Measurements from ENCODE around the gene NME9.

NME9 gene

GRCh38 chr3:138347960-138348753 is 18.5 kb upstream of the NME9 start, which contains the start of gene MRAS:
Gene MRAS, plus strand, starts transcription at chr3:138348579. Its CDS starts 24,305 bp downstream, at chr3:138372884.
- peak within 1 kb of the TSS; percentile 54 for H3K4me3 ChIP-seq (ENCODE audit: low read length)
- peak; percentile 3 for TF ChIP-seq CTCF (IDR thresholded peaks at IDR 0.05; ENCODE audit: insufficient read depth, low read depth, low read length, missing control alignments)
- DNase-seq (ENCODE audit: low read depth), result peak; percentile 73

DNA sequence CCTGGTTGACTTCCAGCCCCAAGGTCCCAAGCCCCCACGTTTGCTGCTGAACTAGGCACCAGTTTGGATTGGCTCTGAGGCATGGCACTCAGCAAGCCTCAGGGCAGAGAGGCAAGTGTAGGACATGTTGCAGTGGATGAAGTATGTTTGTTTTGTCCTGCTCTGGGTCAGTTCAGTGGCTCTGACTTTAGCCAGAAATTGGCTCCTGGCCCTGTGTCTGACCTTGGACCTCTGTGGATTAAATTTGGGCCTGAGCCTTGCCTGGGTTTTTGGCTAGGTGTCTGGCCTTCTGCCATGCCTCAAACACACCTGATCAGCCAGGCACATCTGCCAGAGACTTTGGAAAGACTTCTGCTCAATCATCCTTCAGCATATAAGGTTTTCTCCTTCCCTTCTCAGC is 15.1 kb upstream of the NME9 start:
- DNase-seq (ENCODE audit: low read depth), result no peak
- TF ChIP-seq CTCF (IDR thresholded peaks at IDR 0.05; ENCODE audit: insufficient read depth, low read depth, low read length, missing control alignments), result no peak

DNA sequence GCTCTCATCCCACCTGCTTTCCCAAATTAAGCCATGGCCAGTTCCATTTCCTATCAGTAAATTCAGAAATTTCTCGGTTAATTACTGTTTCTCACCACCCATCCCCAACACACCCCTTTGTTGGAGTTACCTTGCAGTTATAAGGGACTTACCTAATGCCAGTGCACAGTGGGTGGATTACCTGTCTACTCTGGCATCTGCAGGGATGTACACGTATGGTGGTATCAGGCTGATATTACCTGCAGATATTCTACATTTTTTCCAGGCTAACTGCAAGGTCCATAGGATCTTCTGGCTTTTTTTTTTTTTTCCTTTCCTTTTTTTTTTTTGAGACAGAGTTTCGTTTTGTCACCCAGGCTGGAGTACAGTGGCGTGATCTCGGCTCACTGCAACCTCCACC is 10.9 kb upstream of the NME9 start:
- DNase-seq (ENCODE audit: low read depth), result no peak
- no peak for TF ChIP-seq CTCF (IDR thresholded peaks at IDR 0.05; ENCODE audit: insufficient read depth, low read depth, low read length, missing control alignments)
- H3K4me3 ChIP-seq (ENCODE audit: low read length), result no peak overlapping the region

More for the DNA sequence above, 15.1 kb upstream of the NME9 start:
- no peak overlapping the region for H3K4me3 ChIP-seq (ENCODE audit: low read length)

DNA sequence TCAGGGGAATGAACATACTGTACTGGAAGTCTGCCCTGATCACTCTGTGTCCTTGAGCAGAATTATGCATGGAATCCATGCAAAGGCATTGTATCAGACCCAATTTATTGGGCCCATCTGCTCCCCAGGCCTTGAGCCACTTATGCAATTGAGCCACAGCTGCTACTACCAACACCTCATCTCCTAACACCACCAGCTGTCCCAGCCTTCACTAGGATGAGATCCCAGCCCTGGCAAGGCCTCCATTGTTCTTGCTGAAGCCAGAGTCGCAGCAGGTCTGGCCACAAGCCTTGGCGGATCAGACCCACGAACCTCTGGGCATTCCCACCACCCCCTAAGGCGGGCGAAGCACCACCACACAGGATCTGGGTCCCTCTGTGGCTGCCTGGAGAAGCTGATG is 9.2 kb upstream of the NME9 start:
- no peak for TF ChIP-seq CTCF (IDR thresholded peaks at IDR 0.05; ENCODE audit: insufficient read depth, low read depth, low read length, missing control alignments)
- H3K4me3 ChIP-seq (ENCODE audit: low read length), result no peak overlapping the region
- DNase-seq (ENCODE audit: low read depth), result no peak

DNA sequence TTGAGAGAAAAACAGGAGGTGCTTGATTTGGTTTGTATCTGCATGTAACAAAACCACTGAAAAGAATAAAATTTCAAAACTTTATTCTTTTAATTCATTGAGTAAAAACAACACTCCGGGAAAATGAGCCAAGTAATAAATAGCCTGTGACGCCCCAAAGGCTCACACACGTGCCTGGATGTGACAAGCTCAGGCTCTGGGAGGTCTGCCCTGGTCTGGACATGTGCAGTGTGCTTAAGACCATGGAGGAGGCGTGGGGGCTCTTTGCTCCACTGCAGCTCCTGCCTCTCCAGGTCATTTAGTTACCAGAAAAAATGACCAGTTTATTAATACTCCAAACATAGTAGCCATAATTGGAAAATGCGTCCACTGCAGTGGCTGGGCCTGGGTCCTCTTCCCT is 8.6 kb upstream of the NME9 start:
- DNase-seq (ENCODE audit: low read depth), result no peak
- TF ChIP-seq CTCF (IDR thresholded peaks at IDR 0.05; ENCODE audit: insufficient read depth, low read depth, low read length, missing control alignments), result no peak

GRCh38 chr3:138336454-138336999 is 6.9 kb upstream of the NME9 start:
- TF ChIP-seq CTCF (IDR thresholded peaks at IDR 0.05; ENCODE audit: insufficient read depth, low read depth, low read length, missing control alignments), result no peak
- H3K4me3 ChIP-seq (ENCODE audit: low read length), result no peak overlapping the region
- no peak for DNase-seq (ENCODE audit: low read depth)

More for the DNA sequence above, 8.6 kb upstream of the NME9 start:
- no peak overlapping the region for H3K4me3 ChIP-seq (ENCODE audit: low read length)

Data from epithelial cell of esophagus (primary cell).